Neural cell (in vitro differentiated cells): ENCODE results near the gene AQP6. TPM values are rescaled to one million over a fixed set of nuclear protein-coding genes. Genes with fewer than 3 reads are reported as not detected.

Experiments
- H2AFZ ChIP-seq: fragments of 200-600, 300-800 bp; sonication (generic), shearing (Covaris generic); 2 replicates; pipeline ENCODE4 v1.6.0; 2014; ENCODE audit warnings: low read depth, mild to moderate bottlenecking, antibody characterized with exemption, low read length, moderate library complexity
- H3F3A ChIP-seq: fragments of 200-600 bp; shearing (Covaris generic); 2 replicates; pipeline ENCODE4 v1.6.1; 2016; ENCODE audit warnings: mild to moderate bottlenecking, moderate library complexity, mixed read lengths, antibody characterized with exemption, low read length; ENCODE audit not compliant: insufficient read depth, poor library complexity, severe bottlenecking
- H3K27ac ChIP-seq: fragments of 200-600, 300-800 bp; sonication (generic), shearing (Covaris generic); 2 replicates; pipeline ENCODE4 v1.5.1; 2014; ENCODE audit warnings: mild to moderate bottlenecking, low read length, moderate library complexity
- H3K27me3 ChIP-seq: fragments of 300-800, 200-600 bp; sonication (generic), shearing (Covaris generic); 2 replicates; pipeline ENCODE4 v1.6.0; 2014; ENCODE audit warnings: mild to moderate bottlenecking, low read depth, low read length, moderate library complexity; ENCODE audit not compliant: insufficient read depth
- H3K36me3 ChIP-seq: fragments of 300-800, 200-600 bp; sonication (generic), shearing (Covaris generic); 2 replicates; pipeline ENCODE4 v1.5.1; 2014; ENCODE audit warnings: mild to moderate bottlenecking, antibody characterized with exemption, low read length, moderate library complexity; ENCODE audit not compliant: insufficient read depth
- H3K4me2 ChIP-seq: fragments of 300-800, 200-600 bp; sonication (generic), shearing (Covaris generic); 2 replicates; pipeline ENCODE4 v1.6.0; 2014; ENCODE audit warnings: mild to moderate bottlenecking, low read length
- H3K4me3 ChIP-seq: fragments of 300-800, 200-600 bp; sonication (generic), shearing (Covaris generic); 2 replicates; pipeline ENCODE4 v1.5.1; 2014; ENCODE audit warnings: mild to moderate bottlenecking, low read length, moderate library complexity
- H3K79me2 ChIP-seq: fragments of 200-600 bp; shearing (Covaris generic); replicated peaks from 2 replicates; pipeline ENCODE4 v1.6.0; 2014; ENCODE audit warnings: mild to moderate bottlenecking, low read length, moderate library complexity; ENCODE audit not compliant: insufficient read depth
- H3K9ac ChIP-seq: fragments of 300-800, 200-600 bp; sonication (generic), shearing (Covaris generic); 2 replicates; pipeline ENCODE4 v1.6.1; 2016; ENCODE audit warnings: mild to moderate bottlenecking, low read length, mixed read lengths
- H3K9me2 ChIP-seq: fragments of 200-600 bp; shearing (Covaris generic); 2 replicates; pipeline ENCODE4 v1.6.1; 2016; ENCODE audit warnings: mild to moderate bottlenecking, low read length, mixed read lengths; ENCODE audit not compliant: insufficient read depth
- H3K9me3 ChIP-seq: fragments of 200-600, 300-800 bp; sonication (generic), shearing (Covaris generic); 2 replicates; pipeline ENCODE4 v1.6.1; 2016; ENCODE audit warnings: mild to moderate bottlenecking, mixed run types, low read length, moderate library complexity, mixed read lengths
- H4K20me1 ChIP-seq: fragments of 200-600 bp; shearing (Covaris generic); 2 replicates; pipeline ENCODE4 v1.6.1; 2016; ENCODE audit warnings: mild to moderate bottlenecking, mixed run types; ENCODE audit not compliant: insufficient read depth
- CTCF ChIP-seq: fragments of 450-650 bp; IDR thresholded peaks from 2 replicates; pipeline ENCODE4 v1.5.1; 2014; ENCODE audit warnings: antibody characterized with exemption, mild to moderate bottlenecking, moderate library complexity; ENCODE audit not compliant: poor library complexity, severe bottlenecking
- EP300 ChIP-seq: fragments of 450-650 bp; conservative IDR thresholded peaks from 2 replicates; pipeline ENCODE4 v1.6.1; 2014; ENCODE audit warnings: antibody characterized with exemption, mild to moderate bottlenecking, moderate library complexity; ENCODE audit not compliant: poor library complexity, severe bottlenecking
- EZH2 ChIP-seq: fragments of 200-600, 300-800 bp; shearing (Covaris generic), sonication (generic); IDR thresholded peaks from 2 replicates; pipeline ENCODE4 v1.6.1; 2014; ENCODE audit warnings: antibody characterized with exemption, low read length, borderline replicate concordance, mild to moderate bottlenecking; ENCODE audit not compliant: insufficient read depth, poor library complexity, severe bottlenecking
- MXI1 ChIP-seq: fragments of 450-650 bp; conservative IDR thresholded peaks from 2 replicates; pipeline ENCODE4 v1.6.1; 2014; ENCODE audit warnings: antibody characterized with exemption, mild to moderate bottlenecking; ENCODE audit not compliant: poor library complexity, severe bottlenecking
- POLR2AphosphoS5 ChIP-seq: IDR thresholded peaks from 2 replicates; pipeline ENCODE4 v1.6.1; 2012
- RAD21 ChIP-seq: fragments of 450-650 bp; conservative IDR thresholded peaks from 2 replicates; pipeline ENCODE4 v1.6.1; 2014; ENCODE audit warnings: antibody characterized with exemption, mild to moderate bottlenecking, moderate library complexity
- REST ChIP-seq: IDR thresholded peaks from 2 replicates; pipeline ENCODE4 v1.6.1; 2012; ENCODE audit warnings: borderline replicate concordance
- SMC3 ChIP-seq: fragments of 450-650 bp; conservative IDR thresholded peaks from 2 replicates; pipeline ENCODE4 v1.6.1; 2014; ENCODE audit warnings: antibody characterized with exemption, mild to moderate bottlenecking, moderate library complexity; ENCODE audit not compliant: poor library complexity
- TAF1 ChIP-seq: IDR thresholded peaks from 2 replicates; pipeline ENCODE4 v1.6.1; 2012; ENCODE audit warnings: low read depth
- polyA plus RNA-seq: library from polyadenylated mRNA; depleted of rRNA; stranded (reverse); fragments of >200 nt; gene quantifications from 2 replicates; pipeline ENCODE4 v1.2.3, GENCODE V29; 2014

The AQP6 gene
- polyA plus RNA-seq, 1 donor from 2014 or later: not detected

DNA sequence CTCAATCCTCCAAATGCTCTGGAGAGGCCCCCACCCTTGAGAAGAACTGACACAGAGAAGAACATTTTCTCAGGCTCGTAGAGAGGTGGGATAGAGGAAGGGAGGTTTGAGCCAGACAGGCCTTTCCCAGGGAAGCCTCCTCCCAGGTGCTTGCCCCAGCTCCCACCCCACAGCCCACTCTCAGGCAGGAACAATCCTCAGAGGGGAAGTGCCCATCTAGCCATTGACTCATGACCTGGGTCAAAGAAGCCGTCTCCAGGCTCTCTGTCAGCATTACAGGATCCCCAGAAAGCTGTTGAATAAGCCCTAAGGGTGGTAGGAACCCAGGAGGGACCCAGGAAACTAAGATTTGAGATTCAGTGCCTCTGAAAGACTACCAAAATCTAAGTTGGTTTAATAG is 3.8 kb downstream of the AQP6 start:
- Histone ChIP-seq H3K9me3 (no peaks in the 10 kb centered on the region), H3K36me3 (no peaks in the 10 kb centered on the region), H3K9me2 (no peaks in the 10 kb centered on the region), H3K9ac (no peak overlapping the region), H3K27ac (no peak overlapping the region), H2AFZ (no peak overlapping the region), H3K4me3 (no peak overlapping the region), H3K27me3 (no peaks in the 10 kb centered on the region), H3F3A (no peaks in the 10 kb centered on the region), H4K20me1 (no peaks in the 10 kb centered on the region), H3K4me2 (no peak overlapping the region), H3K79me2 (no peaks in the 10 kb centered on the region)
- no peak for TF ChIP-seq RAD21
- TF ChIP-seq POLR2AphosphoS5: no peak
- no peak for TF ChIP-seq TAF1
- no peak for TF ChIP-seq CTCF
- TF ChIP-seq REST: no peak
- no peak for TF ChIP-seq EP300
- no peak for TF ChIP-seq MXI1
- TF ChIP-seq SMC3: no peak
- no peak for TF ChIP-seq EZH2

GRCh38 chr12:49978125-49978524 is 5.4 kb downstream of the AQP6 start:
- Histone ChIP-seq H3K9me3 (no peaks in the 10 kb centered on the region), H3K79me2 (no peaks in the 10 kb centered on the region), H3K4me3 (no peak overlapping the region), H3K9ac (no peak overlapping the region), H3K27me3 (no peaks in the 10 kb centered on the region), H2AFZ (no peak overlapping the region), H3K9me2 (no peaks in the 10 kb centered on the region), H3F3A (no peaks in the 10 kb centered on the region), H3K4me2 (no peak overlapping the region), H4K20me1 (no peaks in the 10 kb centered on the region), H3K27ac (no peak overlapping the region), H3K36me3 (no peaks in the 10 kb centered on the region)
- TF ChIP-seq TAF1 (no peak), REST (no peak), RAD21 (no peak), EZH2 (no peak), MXI1 (no peak)
